Measurements from ENCODE around the gene PCBP3.

- no peak for TF ChIP-seq POLR2A (IDR thresholded peaks at IDR 0.05; ENCODE audit: low read depth, low read length)
- TF ChIP-seq TAF1 (IDR thresholded peaks at IDR 0.05; ENCODE audit: borderline replicate concordance, low read depth, low read length), result no peak
Observed at GRCh38 chr21:45876381-45877170, 233.1 kb downstream of the PCBP3 start.
